ENCODE measurements around the gene CKB. TPM values are rescaled to one million over a fixed set of nuclear protein-coding genes. Genes with fewer than 3 reads are reported as not detected.

The CKB gene
- polyA plus RNA-seq, 3 donors = 0.76 to 12.5 (median 2.7) TPM

GRCh38 chr14:103503296-103503695 lies 19.3 kb downstream of the CKB start:
- no peaks in the 10 kb centered on the region for H3K4me1 ChIP-seq (ENCODE audit: control insufficient read depth in 1 of 2, insufficient read depth in 2 of 2, low read length in 2 of 2)
- 89% methylated on average over 6 of the region's 12 CpGs for WGBS (ENCODE audit: insufficient coverage)
- Mint-ChIP-seq H3K9me3 (no peaks in the 10 kb centered on the region), H3K4me3 (no peak overlapping the region), H3K4me1 (peaks cover 5% of the 10 kb centered on the region), H3K27ac (no peak overlapping the region), H3K36me3 (peaks cover 63 to 92% of the 10 kb centered on the region in 2 donors), H3K27me3 (ENCODE audit: low read depth in 3 of 3) (no peaks in the 10 kb centered on the region)
- H2AFZ ChIP-seq (ENCODE audit: insufficient read depth, low read depth, low read length, poor library complexity, severe bottlenecking) = no peak overlapping the region
- H3K79me2 ChIP-seq (ENCODE audit: insufficient read depth, low read length) = no peaks in the 10 kb centered on the region
- TF ChIP-seq CTCF (IDR thresholded peaks at IDR 0.05) = no peak
- intact Hi-C loops (cut with micrococcal nuclease) = loop anchor here in 1 of 2 donors (5.0 kb wide), 1 partner anchor 44 kb away; no protein-coding TSS in a partner anchor
- no peak overlapping the region for H3K4me2 ChIP-seq (replicated peaks; ENCODE audit: extremely low read depth, low read length, poor library complexity, severe bottlenecking)
- H3K27ac ChIP-seq (ENCODE audit: low read depth in 1 of 2, low read length in 2 of 2) = no peak overlapping the region
- H3K9me3 ChIP-seq (replicated peaks in 1 of 2; ENCODE audit: control insufficient read depth in 1 of 2, insufficient read depth in 1 of 2, low read length in 2 of 2) = no peaks in the 10 kb centered on the region
- no peaks in the 10 kb centered on the region for H3K27me3 ChIP-seq (ENCODE audit: control insufficient read depth in 2 of 2, insufficient read depth in 2 of 2, low read length in 2 of 2)
- DNase-seq = no peak
- peaks cover 68% of the 10 kb centered on the region for H4K20me1 ChIP-seq (ENCODE audit: insufficient read depth, low read length)
- H3K36me3 ChIP-seq (replicated peaks in 1 of 2; ENCODE audit: control insufficient read depth in 1 of 2, insufficient read depth in 2 of 2, low read length in 2 of 2) = peaks cover 69 to 95% of the 10 kb centered on the region in 2 donors
- H3K4me3 ChIP-seq (replicated peaks in 1 of 3; ENCODE audit: low read depth in 2 of 3, low read length in 3 of 3) = no peak overlapping the region
- H3K9ac ChIP-seq (ENCODE audit: insufficient read depth, low read length, poor library complexity, severe bottlenecking) = no peak overlapping the region

GRCh38 chr14:103502877-103503276 lies 19.8 kb downstream of the CKB start:
- no peaks in the 10 kb centered on the region for H3K27me3 Mint-ChIP-seq (ENCODE audit: low read depth in 3 of 3)
- intact Hi-C loops (cut with micrococcal nuclease) = loop anchor here in 1 of 2 donors (5.0 kb wide), 1 partner anchor 44 kb away; no protein-coding TSS in a partner anchor
- H3K9me3 Mint-ChIP-seq = no peaks in the 10 kb centered on the region
- no peak overlapping the region for H3K27ac ChIP-seq (ENCODE audit: low read depth in 1 of 2, low read length in 2 of 2)
- DNase-seq = no peak
- peaks cover 62 to 94% of the 10 kb centered on the region in 2 donors for H3K36me3 Mint-ChIP-seq
- no peak overlapping the region for H3K9ac ChIP-seq (ENCODE audit: insufficient read depth, low read length, poor library complexity, severe bottlenecking)
- H3K79me2 ChIP-seq (ENCODE audit: insufficient read depth, low read length) = no peaks in the 10 kb centered on the region
- H3K4me2 ChIP-seq (replicated peaks; ENCODE audit: extremely low read depth, low read length, poor library complexity, severe bottlenecking) = no peak overlapping the region
- H2AFZ ChIP-seq (ENCODE audit: insufficient read depth, low read depth, low read length, poor library complexity, severe bottlenecking) = no peak overlapping the region
- H3K27me3 ChIP-seq (ENCODE audit: control insufficient read depth in 2 of 2, insufficient read depth in 2 of 2, low read length in 2 of 2) = no peaks in the 10 kb centered on the region
- no peaks in the 10 kb centered on the region for H3K9me3 ChIP-seq (replicated peaks in 1 of 2; ENCODE audit: control insufficient read depth in 1 of 2, insufficient read depth in 1 of 2, low read length in 2 of 2)
- no peak overlapping the region for H3K27ac Mint-ChIP-seq
- H3K4me3 Mint-ChIP-seq = no peak overlapping the region
- no peaks in the 10 kb centered on the region for H3K4me1 ChIP-seq (ENCODE audit: control insufficient read depth in 1 of 2, insufficient read depth in 2 of 2, low read length in 2 of 2)
- peaks cover 68% of the 10 kb centered on the region for H4K20me1 ChIP-seq (ENCODE audit: insufficient read depth, low read length)
- H3K4me1 Mint-ChIP-seq = peaks cover 5% of the 10 kb centered on the region
- TF ChIP-seq CTCF (IDR thresholded peaks at IDR 0.05) = no peak
- peaks cover 71 to 94% of the 10 kb centered on the region in 2 donors for H3K36me3 ChIP-seq (replicated peaks in 1 of 2; ENCODE audit: control insufficient read depth in 1 of 2, insufficient read depth in 2 of 2, low read length in 2 of 2)
- no peak overlapping the region for H3K4me3 ChIP-seq (replicated peaks in 1 of 3; ENCODE audit: low read depth in 2 of 3, low read length in 3 of 3)
- 96% methylated on average over 18 of the region's 18 CpGs for WGBS (ENCODE audit: insufficient coverage)
